ENCODE measurements around the gene CISH.

CISH gene

DNA sequence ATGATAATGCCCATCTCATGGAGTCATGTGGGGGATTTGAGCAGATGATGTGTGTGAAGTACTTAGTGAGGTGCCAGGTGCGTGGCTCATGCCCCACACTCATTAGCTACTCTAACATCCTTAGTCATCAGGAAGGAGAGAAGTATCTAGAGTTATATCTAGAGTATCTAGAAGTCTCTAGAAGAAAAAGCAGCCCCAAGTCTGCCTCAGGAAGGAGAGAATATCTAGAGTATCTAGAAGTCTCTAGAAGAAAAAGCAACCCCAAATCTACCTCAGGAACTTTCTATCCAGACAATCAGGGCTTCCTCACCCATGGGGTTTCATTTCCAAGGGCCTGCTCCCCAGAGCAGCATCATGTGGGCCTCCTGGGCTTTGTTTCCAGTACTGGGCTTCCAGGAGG is 38.4 kb upstream of the CISH start:
- Histone ChIP-seq H4K20me1 (ENCODE audit: low read depth, low read length) (no peaks in the 10 kb centered on the region), H3K9ac (ENCODE audit: low read length) (no peak overlapping the region), H3K79me2 (ENCODE audit: insufficient read depth, low read length) (no peaks in the 10 kb centered on the region), H3K36me3 (ENCODE audit: low read length) (no peaks in the 10 kb centered on the region), H3K9me2 (replicated peaks; ENCODE audit: insufficient read depth, low read length) (no peaks in the 10 kb centered on the region), H3K4me2 (ENCODE audit: low read depth, low read length, poor library complexity, severe bottlenecking) (no peak overlapping the region), H3K9me3 (ENCODE audit: insufficient read depth, low read length) (no peaks in the 10 kb centered on the region), H3K27me3 (ENCODE audit: low read length) (no peaks in the 10 kb centered on the region), H3F3A (ENCODE audit: insufficient read depth) (no peaks in the 10 kb centered on the region), H3K4me3 (ENCODE audit: insufficient read depth, low read length, poor library complexity, severe bottlenecking) (no peak overlapping the region), H3K27ac (ENCODE audit: low read depth, low read length) (no peak overlapping the region), H2AFZ (ENCODE audit: low read depth, low read length, severe bottlenecking) (no peak overlapping the region)
- TF ChIP-seq EZH2phosphoT487 (conservative IDR thresholded peaks at IDR 0.05; ENCODE audit: low read length), result no peak
- TF ChIP-seq, protein P1, sequence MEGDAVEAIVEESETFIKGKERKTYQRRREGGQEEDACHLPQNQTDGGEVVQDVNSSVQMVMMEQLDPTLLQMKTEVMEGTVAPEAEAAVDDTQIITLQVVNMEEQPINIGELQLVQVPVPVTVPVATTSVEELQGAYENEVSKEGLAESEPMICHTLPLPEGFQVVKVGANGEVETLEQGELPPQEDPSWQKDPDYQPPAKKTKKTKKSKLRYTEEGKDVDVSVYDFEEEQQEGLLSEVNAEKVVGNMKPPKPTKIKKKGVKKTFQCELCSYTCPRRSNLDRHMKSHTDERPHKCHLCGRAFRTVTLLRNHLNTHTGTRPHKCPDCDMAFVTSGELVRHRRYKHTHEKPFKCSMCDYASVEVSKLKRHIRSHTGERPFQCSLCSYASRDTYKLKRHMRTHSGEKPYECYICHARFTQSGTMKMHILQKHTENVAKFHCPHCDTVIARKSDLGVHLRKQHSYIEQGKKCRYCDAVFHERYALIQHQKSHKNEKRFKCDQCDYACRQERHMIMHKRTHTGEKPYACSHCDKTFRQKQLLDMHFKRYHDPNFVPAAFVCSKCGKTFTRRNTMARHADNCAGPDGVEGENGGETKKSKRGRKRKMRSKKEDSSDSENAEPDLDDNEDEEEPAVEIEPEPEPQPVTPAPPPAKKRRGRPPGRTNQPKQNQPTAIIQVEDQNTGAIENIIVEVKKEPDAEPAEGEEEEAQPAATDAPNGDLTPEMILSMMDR (IDR thresholded peaks at IDR 0.05; ENCODE audit: insufficient read depth, low read length, poor library complexity, severe bottlenecking), result no peak

DNA sequence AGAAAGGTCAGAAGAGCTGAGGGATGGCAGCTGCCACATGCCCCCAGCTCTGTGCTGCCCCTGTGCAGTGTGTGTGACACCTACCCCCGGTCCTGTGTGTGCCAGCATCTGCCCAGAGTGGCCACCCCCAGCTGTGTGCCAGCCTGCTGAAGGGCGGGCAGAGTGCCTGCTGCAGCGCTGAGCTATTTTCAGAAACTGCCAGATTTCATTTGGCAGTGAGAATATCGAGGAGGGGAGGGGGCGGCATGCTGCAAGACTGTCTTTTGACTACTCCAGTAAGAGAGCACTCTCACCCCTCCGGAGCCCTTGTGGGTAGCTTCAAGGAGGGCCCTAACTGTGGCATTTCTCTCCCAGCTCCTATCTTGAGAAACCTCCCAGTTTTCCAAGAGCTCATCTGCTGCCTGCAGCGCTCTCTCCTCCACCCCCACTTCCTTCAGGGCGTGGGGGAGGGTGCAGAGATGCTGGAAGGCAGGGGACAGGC is 37.9 kb upstream of the CISH start:
- H3K79me2 ChIP-seq (ENCODE audit: insufficient read depth, low read length), result no peaks in the 10 kb centered on the region
- no peak overlapping the region for H3K4me3 ChIP-seq (ENCODE audit: insufficient read depth, low read length, poor library complexity, severe bottlenecking)
- H3K36me3 ChIP-seq (ENCODE audit: low read length), result no peaks in the 10 kb centered on the region
- H3K27ac ChIP-seq (ENCODE audit: low read depth, low read length), result no peak overlapping the region
- no peak overlapping the region for H3K4me2 ChIP-seq (ENCODE audit: low read depth, low read length, poor library complexity, severe bottlenecking)
- H3F3A ChIP-seq (ENCODE audit: insufficient read depth), result no peaks in the 10 kb centered on the region
- H3K9me2 ChIP-seq (replicated peaks; ENCODE audit: insufficient read depth, low read length), result no peaks in the 10 kb centered on the region
- no peaks in the 10 kb centered on the region for H4K20me1 ChIP-seq (ENCODE audit: low read depth, low read length)
- TF ChIP-seq, protein P1 (IDR thresholded peaks at IDR 0.05; ENCODE audit: insufficient read depth, low read length, poor library complexity, severe bottlenecking), result no peak
- TF ChIP-seq EZH2phosphoT487 (conservative IDR thresholded peaks at IDR 0.05; ENCODE audit: low read length), result no peak
- no peak overlapping the region for H2AFZ ChIP-seq (ENCODE audit: low read depth, low read length, severe bottlenecking)
- H3K27me3 ChIP-seq (ENCODE audit: low read length), result no peaks in the 10 kb centered on the region
- no peaks in the 10 kb centered on the region for H3K9me3 ChIP-seq (ENCODE audit: insufficient read depth, low read length)
- H3K9ac ChIP-seq (ENCODE audit: low read length), result no peak overlapping the region

DNA sequence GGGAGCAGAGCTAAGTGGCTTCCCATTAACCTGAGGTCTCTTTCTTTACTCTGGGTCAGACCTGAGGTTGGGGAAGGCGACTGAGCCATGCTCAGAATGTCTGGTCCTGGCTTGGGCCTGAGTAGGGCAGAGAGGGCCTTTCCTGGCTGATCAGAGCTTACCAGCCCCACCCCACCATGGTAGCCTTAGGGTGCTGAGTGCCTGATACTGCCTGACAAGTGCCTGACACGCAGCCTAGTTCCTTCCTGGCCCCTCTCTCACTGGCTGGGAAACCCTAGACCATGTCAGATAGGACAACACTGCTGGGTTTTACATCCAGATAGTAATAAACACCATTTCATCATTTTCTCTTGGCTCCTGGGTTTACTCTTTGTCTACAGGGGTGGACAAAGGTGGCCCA is 37.4 kb upstream of the CISH start:
- Histone ChIP-seq H3K27ac (ENCODE audit: low read depth, low read length) (no peak overlapping the region), H3K9me3 (ENCODE audit: insufficient read depth, low read length) (no peaks in the 10 kb centered on the region), H3K27me3 (ENCODE audit: low read length) (no peaks in the 10 kb centered on the region), H2AFZ (ENCODE audit: low read depth, low read length, severe bottlenecking) (no peak overlapping the region), H3K9me2 (replicated peaks; ENCODE audit: insufficient read depth, low read length) (no peaks in the 10 kb centered on the region), H3K9ac (ENCODE audit: low read length) (no peak overlapping the region), H3K79me2 (ENCODE audit: insufficient read depth, low read length) (no peaks in the 10 kb centered on the region), H3K4me3 (ENCODE audit: insufficient read depth, low read length, poor library complexity, severe bottlenecking) (no peak overlapping the region), H3K4me2 (ENCODE audit: low read depth, low read length, poor library complexity, severe bottlenecking) (no peak overlapping the region), H3K36me3 (ENCODE audit: low read length) (no peaks in the 10 kb centered on the region), H4K20me1 (ENCODE audit: low read depth, low read length) (no peaks in the 10 kb centered on the region), H3F3A (ENCODE audit: insufficient read depth) (no peaks in the 10 kb centered on the region)
- TF ChIP-seq, protein P1 (IDR thresholded peaks at IDR 0.05; ENCODE audit: insufficient read depth, low read length, poor library complexity, severe bottlenecking), result no peak
